ENCODE results near the gene MXD3.

DNA sequence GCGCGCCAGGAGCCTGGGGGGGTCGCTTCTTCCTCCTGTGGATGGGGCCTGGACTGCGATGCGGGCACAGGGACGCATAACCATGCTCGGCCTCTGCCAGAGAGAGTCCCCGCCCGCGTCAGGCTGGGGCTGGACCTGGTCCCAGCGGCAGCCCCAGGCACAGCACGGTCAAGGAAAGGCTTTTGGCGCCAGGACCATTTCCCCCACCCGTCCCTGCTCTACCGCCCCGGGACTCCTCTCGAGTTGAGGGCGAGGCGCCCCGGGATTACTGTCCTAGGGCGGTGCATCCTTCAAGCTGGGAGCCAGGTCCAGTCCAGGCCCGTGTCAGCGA is 341 bp downstream of the MXD3 start:
- TF ChIP-seq ZNF274 (IDR thresholded peaks at IDR 0.05; ENCODE audit: low read depth, low read length) (no peak), SUZ12 (IDR thresholded peaks at IDR 0.05; ENCODE audit: extremely low read depth, insufficient read depth, insufficient read length) (no peak), YY1 (IDR thresholded peaks at IDR 0.05; ENCODE audit: insufficient read depth, insufficient read length) (no peak)

Data from NT2/D1 (cell line).